A673 (cell line): ENCODE measurements around the gene TMEM45A. TPM values are rescaled to one million over a fixed set of nuclear protein-coding genes. Genes with fewer than 3 reads are reported as not detected.

Source experiments
- BruUV-seq: library from RNA; stranded (reverse); fragments of 400-500 nt; replicated peaks from 2 replicates; lab custom pipeline; 2021; lab: Mats Ljungman, UMichigan
- CTCF ChIA-PET: fragments of 300-600 bp; sonication (Branson Sonifier 250); formaldehyde crosslinking; loops from one replicate; lab custom pipeline; 2022; ENCODE audit warnings: antibody characterized with exemption; lab: Charles Lee
- POLR2A ChIA-PET: fragments of 300-600 bp; sonication (Branson Sonifier 250); formaldehyde crosslinking; loops from one replicate; lab custom pipeline; 2022; ENCODE audit warnings: antibody characterized with exemption; ENCODE audit not compliant: low non-redundant PET; lab: Charles Lee
- DNase-seq: peaks from one replicate; pipeline ENCODE4 v3.0.0-alpha.2; 2015; ENCODE audit warnings: low spot score
- H3K27ac ChIP-seq: fragments of 200-600 bp; sonication (generic); 2 replicates; pipeline ENCODE4 v1.5.1; 2016; ENCODE audit warnings: mixed run types, low read depth, mild to moderate bottlenecking, mixed read lengths, antibody characterized with exemption, low read length; ENCODE audit not compliant: poor library complexity, severe bottlenecking
- H3K27me3 ChIP-seq: fragments of 200-600 bp; sonication (generic); replicated peaks from 2 replicates; pipeline ENCODE4 v1.6.1; 2017; ENCODE audit warnings: mixed run types, low read depth, mild to moderate bottlenecking, mixed read lengths, antibody characterized with exemption, low read length; ENCODE audit not compliant: insufficient read depth, poor library complexity
- H3K36me3 ChIP-seq: fragments of 200-600 bp; sonication (generic); 2 replicates; pipeline ENCODE4 v1.6.1; 2016; ENCODE audit warnings: mixed run types, mild to moderate bottlenecking, mixed read lengths, antibody characterized with exemption, low read length; ENCODE audit not compliant: insufficient read depth, poor library complexity, severe bottlenecking
- H3K4me1 ChIP-seq: fragments of 200-600 bp; sonication (generic); 2 replicates; pipeline ENCODE4 v1.6.1; 2017; ENCODE audit warnings: mixed run types, mild to moderate bottlenecking, mixed read lengths, antibody characterized with exemption, low read length; ENCODE audit not compliant: insufficient read depth, poor library complexity, severe bottlenecking
- H3K4me3 ChIP-seq: fragments of 200-600 bp; sonication (generic); 2 replicates; pipeline ENCODE4 v1.5.1; 2016; ENCODE audit warnings: low read depth, mixed run types, mild to moderate bottlenecking, mixed read lengths, low read length; ENCODE audit not compliant: poor library complexity, severe bottlenecking
- H3K9me3 ChIP-seq: fragments of 200-600 bp; sonication (generic); 2 replicates; pipeline ENCODE4 v1.6.1; 2016; ENCODE audit warnings: mixed run types, low read depth, mild to moderate bottlenecking, mixed read lengths, antibody characterized with exemption, low read length; ENCODE audit not compliant: poor library complexity, severe bottlenecking
- CTCF ChIP-seq: fragments of 300-800, 200-600 bp; sonication (generic); conservative IDR thresholded peaks from 2 replicates; pipeline ENCODE4 v1.5.1; 2017; ENCODE audit warnings: low read depth, mild to moderate bottlenecking, antibody characterized with exemption, low read length, moderate library complexity, mixed read lengths
- EZH2 ChIP-seq: fragments of 200-600 bp; sonication (generic); IDR thresholded peaks from 2 replicates; pipeline ENCODE4 v1.6.1; 2017; ENCODE audit warnings: borderline replicate concordance, low read depth, mild to moderate bottlenecking, mixed read lengths, antibody characterized with exemption, low read length; ENCODE audit not compliant: poor library complexity, severe bottlenecking
- intact Hi-C: fragments of 100-400 bp; cut with micrococcal nuclease; formaldehyde crosslinking; loops from one replicate; pipeline ENCODE4 v1.10.0; 2022; ENCODE audit not compliant: unreplicated experiment
- total RNA-seq: library from RNA; stranded (reverse); gene quantifications from 2 replicates; pipeline ENCODE4 v1.2.3, GENCODE V29; 2021

The TMEM45A gene
- total RNA-seq, 1 experiment from 2014 or later: 3.4 TPM

- BruUV-seq: no TSS peak
- H3K9me3 ChIP-seq: no peaks in the 10 kb centered on the region
- CTCF ChIA-PET: no interaction called here
- no peak for DNase-seq
- no peaks in the 10 kb centered on the region for H3K4me1 ChIP-seq
- no peak for TF ChIP-seq CTCF
- no peak for TF ChIP-seq EZH2
- POLR2A ChIA-PET: no interaction called here
- no peaks in the 10 kb centered on the region for H3K36me3 ChIP-seq
- no peaks in the 10 kb centered on the region for H3K27me3 ChIP-seq
- no peak overlapping the region for H3K27ac ChIP-seq
- intact Hi-C loops: no loop called here
- no peak overlapping the region for H3K4me3 ChIP-seq
Observed at GRCh38 chr3:100545371-100545770, 53.0 kb downstream of the TMEM45A start.

- intact Hi-C loops: no loop called here
- no peaks in the 10 kb centered on the region for H3K27me3 ChIP-seq
- TF ChIP-seq EZH2 (no peak), CTCF (no peak)
- POLR2A ChIA-PET: interaction anchor here (0.6 kb wide), 1 partner anchor 23 kb away, joined by 3 read pairs; no protein-coding TSS in a partner anchor
- H3K4me3 ChIP-seq: no peak overlapping the region
- no peaks in the 10 kb centered on the region for H3K4me1 ChIP-seq
- BruUV-seq: no TSS peak
- no peaks in the 10 kb centered on the region for H3K9me3 ChIP-seq
- CTCF ChIA-PET: no interaction called here
- no peak for DNase-seq
- no peak overlapping the region for H3K27ac ChIP-seq
- no peaks in the 10 kb centered on the region for H3K36me3 ChIP-seq
Observed at GRCh38 chr3:100546020-100546744, 53.8 kb downstream of the TMEM45A start.

GRCh38 chr3:100548053-100548452 lies 55.6 kb downstream of the TMEM45A start:
- H3K36me3 ChIP-seq: no peaks in the 10 kb centered on the region
- no peak for TF ChIP-seq EZH2
- no peak for TF ChIP-seq CTCF
- no peak for DNase-seq
- BruUV-seq: no TSS peak
- H3K27ac ChIP-seq: no peak overlapping the region
- POLR2A ChIA-PET: no interaction called here
- no peak overlapping the region for H3K4me3 ChIP-seq
- no peaks in the 10 kb centered on the region for H3K4me1 ChIP-seq
- CTCF ChIA-PET: no interaction called here
- no peaks in the 10 kb centered on the region for H3K27me3 ChIP-seq
- H3K9me3 ChIP-seq: no peaks in the 10 kb centered on the region
- intact Hi-C loops: no loop called here
